Measurements from ENCODE around the gene CYGB.

The CYGB gene

GRCh38 chr17:76570457-76570856 is 32.9 kb upstream of the CYGB start:
- H3K27me3 ChIP-seq (replicated peaks; ENCODE audit: control insufficient read depth, insufficient read depth, low read length), result no peaks in the 10 kb centered on the region
- no peak overlapping the region for H3K4me3 ChIP-seq (replicated peaks; ENCODE audit: low read depth, low read length)
- no peak for TF ChIP-seq CTCF (IDR thresholded peaks at IDR 0.05; ENCODE audit: insufficient read depth, low read length, poor library complexity, severe bottlenecking)
- no peak for DNase-seq (ENCODE audit: extremely low read depth, insufficient read length)
- H3K36me3 ChIP-seq (ENCODE audit: control insufficient read depth, insufficient read depth, low read length), result peaks cover 1% of the 10 kb centered on the region; the same call in 1 of the 2 replicates

GRCh38 chr17:76569607-76570279 is 32.2 kb upstream of the CYGB start:
- Histone ChIP-seq H3K4me3 (replicated peaks; ENCODE audit: low read depth, low read length) (no peak overlapping the region), H3K27me3 (replicated peaks; ENCODE audit: control insufficient read depth, insufficient read depth, low read length) (no peaks in the 10 kb centered on the region), H3K36me3 (ENCODE audit: control insufficient read depth, insufficient read depth, low read length) (peaks cover 3% of the 10 kb centered on the region)
- TF ChIP-seq CTCF (IDR thresholded peaks at IDR 0.05; ENCODE audit: insufficient read depth, low read length, poor library complexity, severe bottlenecking), result no peak
- DNase-seq (ENCODE audit: extremely low read depth, insufficient read length), result no peak

- H3K4me3 ChIP-seq (replicated peaks; ENCODE audit: low read depth, low read length), result no peak overlapping the region
- no peak for DNase-seq (ENCODE audit: extremely low read depth, insufficient read length)
- TF ChIP-seq CTCF (IDR thresholded peaks at IDR 0.05; ENCODE audit: insufficient read depth, low read length, poor library complexity, severe bottlenecking), result no peak
- peaks cover 3% of the 10 kb centered on the region for H3K36me3 ChIP-seq (ENCODE audit: control insufficient read depth, insufficient read depth, low read length)
- no peaks in the 10 kb centered on the region for H3K27me3 ChIP-seq (replicated peaks; ENCODE audit: control insufficient read depth, insufficient read depth, low read length)
Measured at GRCh38 chr17:76568811-76569221, 31.3 kb upstream of the CYGB start.

- no peak for DNase-seq (ENCODE audit: extremely low read depth, insufficient read length)
- no peak for TF ChIP-seq CTCF (IDR thresholded peaks at IDR 0.05; ENCODE audit: insufficient read depth, low read length, poor library complexity, severe bottlenecking)
- Histone ChIP-seq H3K27me3 (replicated peaks; ENCODE audit: control insufficient read depth, insufficient read depth, low read length) (no peaks in the 10 kb centered on the region), H3K4me3 (replicated peaks; ENCODE audit: low read depth, low read length) (no peak overlapping the region), H3K36me3 (ENCODE audit: control insufficient read depth, insufficient read depth, low read length) (peaks cover 3% of the 10 kb centered on the region)
Measured at GRCh38 chr17:76567634-76568432, 30.3 kb upstream of the CYGB start.

- Histone ChIP-seq H3K4me3 (replicated peaks; ENCODE audit: low read depth, low read length) (no peak overlapping the region), H3K27me3 (replicated peaks; ENCODE audit: control insufficient read depth, insufficient read depth, low read length) (no peaks in the 10 kb centered on the region), H3K36me3 (ENCODE audit: control insufficient read depth, insufficient read depth, low read length) (peaks cover 7% of the 10 kb centered on the region)
- DNase-seq (ENCODE audit: extremely low read depth, insufficient read length), result no peak
- TF ChIP-seq CTCF (IDR thresholded peaks at IDR 0.05; ENCODE audit: insufficient read depth, low read length, poor library complexity, severe bottlenecking), result no peak
Measured at GRCh38 chr17:76566988-76567431, 29.5 kb upstream of the CYGB start.

All from GM06990 (cell line).